A549 treated with CORT108297 at 1 μM for 4 hours (cell line): Measurements from ENCODE around the gene FGF12. TPM values are rescaled to one million over a fixed set of nuclear protein-coding genes. Genes with fewer than 3 reads are reported as not detected.

Source experiments
- total RNA-seq: library from RNA; stranded (reverse); fragments of 200-300 nt; extraction: Qiagen RNA extraction; gene quantifications from 5 replicates; pipeline ENCODE4 v1.2.3, GENCODE V29; 2022

The FGF12 gene
- 0.51 to 0.69 TPM (median 0.60 TPM) in 5 replicates for total RNA-seq

GRCh38 chr3:192727032-192727847 lies at the start of gene FGF12:
Gene FGF12 (minus strand): TSS chr3:192727541.

Other genes starting within 250 kb of the FGF12 start
- 4.6 to 5.7 TPM (median 5.2 TPM) in 5 replicates for gene MB21D2, start 190.3 kb upstream of the FGF12 start, total RNA-seq